ENCODE data around the gene LIPC. TPM values are rescaled to one million over a fixed set of nuclear protein-coding genes. Genes with fewer than 3 reads are reported as not detected.
A peak's percentile ranks its signal among the peaks of the same experiment; 100 is the strongest.

The LIPC gene
- total and polyA plus RNA-seq, 2 experiments from 2014 or later, result not detected

GRCh38 chr15:58472221-58472620 is 40.4 kb downstream of the LIPC start (continued):
- TF ChIP-seq, protein P1, sequence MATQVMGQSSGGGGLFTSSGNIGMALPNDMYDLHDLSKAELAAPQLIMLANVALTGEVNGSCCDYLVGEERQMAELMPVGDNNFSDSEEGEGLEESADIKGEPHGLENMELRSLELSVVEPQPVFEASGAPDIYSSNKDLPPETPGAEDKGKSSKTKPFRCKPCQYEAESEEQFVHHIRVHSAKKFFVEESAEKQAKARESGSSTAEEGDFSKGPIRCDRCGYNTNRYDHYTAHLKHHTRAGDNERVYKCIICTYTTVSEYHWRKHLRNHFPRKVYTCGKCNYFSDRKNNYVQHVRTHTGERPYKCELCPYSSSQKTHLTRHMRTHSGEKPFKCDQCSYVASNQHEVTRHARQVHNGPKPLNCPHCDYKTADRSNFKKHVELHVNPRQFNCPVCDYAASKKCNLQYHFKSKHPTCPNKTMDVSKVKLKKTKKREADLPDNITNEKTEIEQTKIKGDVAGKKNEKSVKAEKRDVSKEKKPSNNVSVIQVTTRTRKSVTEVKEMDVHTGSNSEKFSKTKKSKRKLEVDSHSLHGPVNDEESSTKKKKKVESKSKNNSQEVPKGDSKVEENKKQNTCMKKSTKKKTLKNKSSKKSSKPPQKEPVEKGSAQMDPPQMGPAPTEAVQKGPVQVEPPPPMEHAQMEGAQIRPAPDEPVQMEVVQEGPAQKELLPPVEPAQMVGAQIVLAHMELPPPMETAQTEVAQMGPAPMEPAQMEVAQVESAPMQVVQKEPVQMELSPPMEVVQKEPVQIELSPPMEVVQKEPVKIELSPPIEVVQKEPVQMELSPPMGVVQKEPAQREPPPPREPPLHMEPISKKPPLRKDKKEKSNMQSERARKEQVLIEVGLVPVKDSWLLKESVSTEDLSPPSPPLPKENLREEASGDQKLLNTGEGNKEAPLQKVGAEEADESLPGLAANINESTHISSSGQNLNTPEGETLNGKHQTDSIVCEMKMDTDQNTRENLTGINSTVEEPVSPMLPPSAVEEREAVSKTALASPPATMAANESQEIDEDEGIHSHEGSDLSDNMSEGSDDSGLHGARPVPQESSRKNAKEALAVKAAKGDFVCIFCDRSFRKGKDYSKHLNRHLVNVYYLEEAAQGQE (IDR thresholded peaks at IDR 0.05; ENCODE audit: unreplicated experiment), result no peak
- TF ChIP-seq, protein P2, sequence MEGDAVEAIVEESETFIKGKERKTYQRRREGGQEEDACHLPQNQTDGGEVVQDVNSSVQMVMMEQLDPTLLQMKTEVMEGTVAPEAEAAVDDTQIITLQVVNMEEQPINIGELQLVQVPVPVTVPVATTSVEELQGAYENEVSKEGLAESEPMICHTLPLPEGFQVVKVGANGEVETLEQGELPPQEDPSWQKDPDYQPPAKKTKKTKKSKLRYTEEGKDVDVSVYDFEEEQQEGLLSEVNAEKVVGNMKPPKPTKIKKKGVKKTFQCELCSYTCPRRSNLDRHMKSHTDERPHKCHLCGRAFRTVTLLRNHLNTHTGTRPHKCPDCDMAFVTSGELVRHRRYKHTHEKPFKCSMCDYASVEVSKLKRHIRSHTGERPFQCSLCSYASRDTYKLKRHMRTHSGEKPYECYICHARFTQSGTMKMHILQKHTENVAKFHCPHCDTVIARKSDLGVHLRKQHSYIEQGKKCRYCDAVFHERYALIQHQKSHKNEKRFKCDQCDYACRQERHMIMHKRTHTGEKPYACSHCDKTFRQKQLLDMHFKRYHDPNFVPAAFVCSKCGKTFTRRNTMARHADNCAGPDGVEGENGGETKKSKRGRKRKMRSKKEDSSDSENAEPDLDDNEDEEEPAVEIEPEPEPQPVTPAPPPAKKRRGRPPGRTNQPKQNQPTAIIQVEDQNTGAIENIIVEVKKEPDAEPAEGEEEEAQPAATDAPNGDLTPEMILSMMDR (conservative IDR thresholded peaks at IDR 0.05; ENCODE audit: low read depth in 2 of 2), result no peak
- TF ChIP-seq JUNB (IDR thresholded peaks at IDR 0.05; ENCODE audit: unreplicated experiment), result no peak
- no peak for TF ChIP-seq EZH2 (IDR thresholded peaks at IDR 0.05; ENCODE audit: low read depth, unreplicated experiment)
- no peak for TF ChIP-seq EZH2phosphoT487 (IDR thresholded peaks at IDR 0.05; ENCODE audit: unreplicated experiment)
- no peak for TF ChIP-seq NANOG (IDR thresholded peaks at IDR 0.05; ENCODE audit: borderline replicate concordance)

- H3K9me2 ChIP-seq (ENCODE audit: insufficient read depth), result peaks cover 12% of the 10 kb centered on the region
- no peak for DNase-seq (ENCODE audit: low spot score)
- H3K36me3 Mint-ChIP-seq (ENCODE audit: low read depth), result no peaks in the 10 kb centered on the region
- H3K27ac Mint-ChIP-seq, result no peak overlapping the region
- H3K4me2 ChIP-seq, result no peak overlapping the region
- H3K4me1 ChIP-seq (ENCODE audit: insufficient read depth), result peaks cover 4% of the 10 kb centered on the region; the same call in 1 of the 2 replicates
- H3K4me3 ChIP-seq, result no peak overlapping the region
- H2AFZ ChIP-seq, result peak overlapping the region; percentile 69
- H3K36me3 ChIP-seq (ENCODE audit: insufficient read depth), result no peaks in the 10 kb centered on the region
- no peaks in the 10 kb centered on the region for H3K27me3 ChIP-seq (ENCODE audit: insufficient read depth)
- H3K27ac ChIP-seq (ENCODE audit: low read depth), result no peak overlapping the region
- H3K9me3 Mint-ChIP-seq, result no peaks in the 10 kb centered on the region
- no peak overlapping the region for H3K4me3 Mint-ChIP-seq
- H3F3A ChIP-seq (replicated peaks; ENCODE audit: low read depth), result no peaks in the 10 kb centered on the region
- ATAC-seq, result no peak
- H3K79me2 ChIP-seq (replicated peaks; ENCODE audit: insufficient read depth), result no peaks in the 10 kb centered on the region
- H3K4me1 Mint-ChIP-seq, result peaks cover 21% of the 10 kb centered on the region
- H3K27me3 Mint-ChIP-seq (ENCODE audit: insufficient read depth, low read depth, poor library complexity), result peaks cover 2% of the 10 kb centered on the region
- H4K20me1 ChIP-seq (replicated peaks; ENCODE audit: insufficient read depth), result no peaks in the 10 kb centered on the region
- TF ChIP-seq ETS1 (IDR thresholded peaks at IDR 0.05) (no peak), EZH2phosphoT487 (IDR thresholded peaks at IDR 0.05; ENCODE audit: unreplicated experiment) (no peak), CREB1 (CRISPR knock-in tag; IDR thresholded peaks at IDR 0.05; ENCODE audit: low read depth) (no peak), STAT1 (IDR thresholded peaks at IDR 0.05; ENCODE audit: unreplicated experiment) (no peak), JUNB (IDR thresholded peaks at IDR 0.05; ENCODE audit: unreplicated experiment) (no peak), POLR2AphosphoS5 (IDR thresholded peaks at IDR 0.05; ENCODE audit: low read depth) (no peak), ZNF331 (CRISPR knock-in tag; IDR thresholded peaks at IDR 0.05; ENCODE audit: low read depth) (no peak), ZNF114 (CRISPR knock-in tag; IDR thresholded peaks at IDR 0.05) (no peak), NANOG (IDR thresholded peaks at IDR 0.05; ENCODE audit: borderline replicate concordance) (no peak), EZH2 (IDR thresholded peaks at IDR 0.05; ENCODE audit: low read depth, unreplicated experiment) (no peak)
- TF ChIP-seq, protein P1 (IDR thresholded peaks at IDR 0.05; ENCODE audit: unreplicated experiment), result no peak
- TF ChIP-seq, protein P2 (conservative IDR thresholded peaks at IDR 0.05; ENCODE audit: low read depth in 2 of 2), result no peak
These were observed 41.2 kb downstream of the LIPC start for GRCh38 chr15:58472821-58473581.
